HepG2 (cell line): ENCODE measurements around the gene SULT4A1. TPM values are rescaled to one million over a fixed set of nuclear protein-coding genes. Genes with fewer than 3 reads are reported as not detected.

Source experiments
- ATAC-seq: fragments of 200-7000 bp; cut with Tn5 transposase; 3 replicates; pipeline ENCODE4 v1.9.1; 2020; ENCODE audit warnings: mild to moderate bottlenecking, moderate library complexity
- BruUV-seq: library from RNA; stranded (reverse); fragments of 400-500 nt; replicated peaks from 2 replicates; lab custom pipeline; 2021; lab: Mats Ljungman, UMichigan
- CTCF ChIA-PET: fragments of 300-600 bp; formaldehyde crosslinking; extraction: SDS; loops from one replicate; lab custom pipeline; 2021; ENCODE audit warnings: low total read pairs, inconsistent platforms, low intra/inter-chr PET ratio; lab: Yijun Ruan, JAX
- POLR2A ChIA-PET: fragments of 350-600 bp; sonication (Branson Sonifier 250); formaldehyde crosslinking; loops from one replicate; lab custom pipeline; 2020; ENCODE audit warnings: antibody characterized with exemption, inconsistent platforms; lab: Yijun Ruan, JAX
- DNase-seq: peaks from one replicate; pipeline ENCODE4 v3.0.0-alpha.2; 2015; ENCODE audit warnings: low spot score
- FAIRE-seq: peaks from 3 replicates; lab custom pipeline; 2011; peaks lifted over from hg19 to GRCh38; lab: Jason Lieb, UNC
- H2AFZ ChIP-seq: one replicate; pipeline ENCODE4 v1.6.1; 2011; ENCODE audit warnings: low read length, inconsistent platforms
- H3K27ac ChIP-seq: fragments of 300-600 bp; 3 replicates; pipeline ENCODE4 v1.8.0; 2011; ENCODE audit warnings: mixed run types, mild to moderate bottlenecking, mixed read lengths, low read length, inconsistent platforms; ENCODE audit not compliant: insufficient read depth; ENCODE audit errors: extremely low read length
- H3K27me3 ChIP-seq, 2 experiments: fragments of 200-600 bp in 1 of 2; 2 replicates in 1 of 2; 3 replicates in 1 of 2; pipeline versions ENCODE4 v1.6.0 to v1.8.0; 2011; ENCODE audit warnings: low read length in 2 of 2, mild to moderate bottlenecking in 2 of 2, moderate library complexity in 2 of 2, inconsistent platforms in 1 of 2; ENCODE audit not compliant: insufficient read depth in 2 of 2, control insufficient read depth in 1 of 2
- H3K36me3 ChIP-seq, 2 experiments: fragments of 200-600 bp in 1 of 2; replicated peaks in 1 of 2; 2 replicates in 1 of 2; 3 replicates in 1 of 2; pipeline versions ENCODE4 v1.5.1 to v1.8.0; 2011; ENCODE audit warnings: low read length in 2 of 2, inconsistent platforms in 1 of 2; ENCODE audit not compliant: insufficient read depth in 2 of 2, control insufficient read depth in 1 of 2
- H3K4me1 ChIP-seq: 2 replicates; pipeline ENCODE4 v1.5.1; 2012; ENCODE audit warnings: low read length, inconsistent platforms; ENCODE audit not compliant: insufficient read depth
- H3K4me2 ChIP-seq: 2 replicates; pipeline ENCODE4 v1.6.0; 2011; ENCODE audit warnings: low read depth, low read length, inconsistent platforms
- H3K4me3 ChIP-seq, 3 experiments: fragments of 200-600 bp in 1 of 3; sonication (generic), shearing (Covaris generic) in 1 of 3; replicated peaks in 1 of 3; 2 replicates each; pipeline ENCODE4 v1.5.1; 2011 to 2016; ENCODE audit warnings: low read length in 3 of 3, inconsistent platforms in 2 of 3, low read depth in 2 of 3, mild to moderate bottlenecking in 2 of 3, control low read depth in 1 of 3, mixed read lengths in 1 of 3; ENCODE audit not compliant: insufficient read depth in 1 of 3
- H3K79me2 ChIP-seq: one replicate; pipeline ENCODE4 v1.6.1; 2011; ENCODE audit warnings: low read length, inconsistent platforms; ENCODE audit not compliant: insufficient read depth
- H3K9ac ChIP-seq: 2 replicates; pipeline ENCODE4 v1.6.0; 2011; ENCODE audit warnings: mild to moderate bottlenecking, low read depth, low read length, inconsistent platforms; ENCODE audit not compliant: insufficient read depth
- H3K9me3 ChIP-seq: 2 replicates; pipeline ENCODE4 v1.5.1; 2012; ENCODE audit warnings: mild to moderate bottlenecking, low read length
- H4K20me1 ChIP-seq: 2 replicates; pipeline ENCODE4 v1.6.0; 2011; ENCODE audit warnings: inconsistent platforms, mild to moderate bottlenecking, low read length, moderate library complexity; ENCODE audit not compliant: insufficient read depth
- FLYWCH1 ChIP-seq: sonication (generic); formaldehyde crosslinking; IDR thresholded peaks from 2 replicates; pipeline ENCODE4 v1.8.1; 2023; ENCODE audit warnings: mild to moderate bottlenecking, missing genetic modification reagents
- WGBS: methylation state at CpG from one replicate; pipeline ENCODE4 v1.1.6; 2017; ENCODE audit warnings: low lambda C conversion rate; 5-methylcytosine and 5-hydroxymethylcytosine counted together
- in situ Hi-C: cut with HindIII; loops from 2 replicates; pipeline ENCODE4 v1.10.0; 2017; ENCODE audit warnings: low pct_unique_long_range_greater_than_20kb; ENCODE audit not compliant: extremely low pct_ligation_motif_present
- intact Hi-C: fragments of 100-400 bp; cut with micrococcal nuclease; formaldehyde crosslinking; loops from one replicate; pipeline ENCODE4 v1.10.0; 2022; ENCODE audit not compliant: unreplicated experiment
- polyA plus RNA-seq, 8 experiments: library from polyadenylated mRNA; depleted of rRNA in 3 of 8; stranded (reverse) in 7 of 8; unstranded in 1 of 8; fragments of >200 nt; fragmentation: Illumina TruSeq in 4 of 8; extraction: Trizol in 4 of 8; gene quantifications; 2 replicates each; pipeline versions ENCODE4 v1.2.1 to v1.2.3, GENCODE V29; 2011 to 2016; ENCODE audit warnings: low read depth in 4 of 8, missing spikeins in 1 of 8, mixed read lengths in 1 of 8; ENCODE audit not compliant: insufficient read depth in 1 of 8
- total RNA-seq, 5 experiments: library from RNA; depleted of rRNA; stranded (reverse); fragments of >200 nt; fragmentation: Illumina TruSeq; extraction: Trizol; gene quantifications; 2 replicates each; pipeline ENCODE4 v1.2.3, GENCODE V29; 2016; ENCODE audit warnings: low read depth in 1 of 5
- TF ChIP-seq, protein P1 (sequence below): sonication (generic); formaldehyde crosslinking; IDR thresholded peaks from 2 replicates; pipeline ENCODE4 v1.4.0; 2020; ENCODE audit warnings: missing genetic modification reagents
- TF ChIP-seq, protein P2 (sequence below): sonication (generic); formaldehyde crosslinking; IDR thresholded peaks from 2 replicates; pipeline ENCODE4 v1.5.0; 2020; ENCODE audit warnings: mild to moderate bottlenecking, missing genetic modification reagents

SULT4A1 gene
- total and polyA plus RNA-seq, 2 of the 13 experiments (the other 11 are each of a cell fraction or from before 2014, with no cell fraction given) = not detected

GRCh38 chr22:43839781-43840180 is 22.5 kb downstream of the SULT4A1 start:
- in situ Hi-C loops = no loop called here
- H3K4me3 ChIP-seq = no peak overlapping the region
- CTCF ChIA-PET = no interaction called here

More at GRCh38 chr22:43839781-43840180, 22.5 kb downstream of the SULT4A1 start:
- no peak overlapping the region for H3K9ac ChIP-seq
- H3K36me3 ChIP-seq = no peaks in the 10 kb centered on the region
- H3K4me2 ChIP-seq = no peak overlapping the region
- no peaks in the 10 kb centered on the region for H3K9me3 ChIP-seq
- no peaks in the 10 kb centered on the region for H3K4me1 ChIP-seq
- BruUV-seq = no TSS peak
- DNase-seq (no peak), FAIRE-seq (no peak), ATAC-seq (no peak)
- H3K27me3 ChIP-seq = peaks cover 9 to 40% of the 10 kb centered on the region in 2 experiments; a peak in 4 of 5 replicates
- POLR2A ChIA-PET = no interaction called here
- no peak overlapping the region for H2AFZ ChIP-seq
- no peak overlapping the region for H3K27ac ChIP-seq
- WGBS = 28% methylated on average over 8 of the region's 8 CpGs
- no peaks in the 10 kb centered on the region for H4K20me1 ChIP-seq
- TF ChIP-seq FLYWCH1 = no peak
- TF ChIP-seq, protein P1, sequence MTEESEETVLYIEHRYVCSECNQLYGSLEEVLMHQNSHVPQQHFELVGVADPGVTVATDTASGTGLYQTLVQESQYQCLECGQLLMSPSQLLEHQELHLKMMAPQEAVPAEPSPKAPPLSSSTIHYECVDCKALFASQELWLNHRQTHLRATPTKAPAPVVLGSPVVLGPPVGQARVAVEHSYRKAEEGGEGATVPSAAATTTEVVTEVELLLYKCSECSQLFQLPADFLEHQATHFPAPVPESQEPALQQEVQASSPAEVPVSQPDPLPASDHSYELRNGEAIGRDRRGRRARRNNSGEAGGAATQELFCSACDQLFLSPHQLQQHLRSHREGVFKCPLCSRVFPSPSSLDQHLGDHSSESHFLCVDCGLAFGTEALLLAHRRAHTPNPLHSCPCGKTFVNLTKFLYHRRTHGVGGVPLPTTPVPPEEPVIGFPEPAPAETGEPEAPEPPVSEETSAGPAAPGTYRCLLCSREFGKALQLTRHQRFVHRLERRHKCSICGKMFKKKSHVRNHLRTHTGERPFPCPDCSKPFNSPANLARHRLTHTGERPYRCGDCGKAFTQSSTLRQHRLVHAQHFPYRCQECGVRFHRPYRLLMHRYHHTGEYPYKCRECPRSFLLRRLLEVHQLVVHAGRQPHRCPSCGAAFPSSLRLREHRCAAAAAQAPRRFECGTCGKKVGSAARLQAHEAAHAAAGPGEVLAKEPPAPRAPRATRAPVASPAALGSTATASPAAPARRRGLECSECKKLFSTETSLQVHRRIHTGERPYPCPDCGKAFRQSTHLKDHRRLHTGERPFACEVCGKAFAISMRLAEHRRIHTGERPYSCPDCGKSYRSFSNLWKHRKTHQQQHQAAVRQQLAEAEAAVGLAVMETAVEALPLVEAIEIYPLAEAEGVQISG (CRISPR knock-in tag) = no peak
- TF ChIP-seq, protein P2, sequence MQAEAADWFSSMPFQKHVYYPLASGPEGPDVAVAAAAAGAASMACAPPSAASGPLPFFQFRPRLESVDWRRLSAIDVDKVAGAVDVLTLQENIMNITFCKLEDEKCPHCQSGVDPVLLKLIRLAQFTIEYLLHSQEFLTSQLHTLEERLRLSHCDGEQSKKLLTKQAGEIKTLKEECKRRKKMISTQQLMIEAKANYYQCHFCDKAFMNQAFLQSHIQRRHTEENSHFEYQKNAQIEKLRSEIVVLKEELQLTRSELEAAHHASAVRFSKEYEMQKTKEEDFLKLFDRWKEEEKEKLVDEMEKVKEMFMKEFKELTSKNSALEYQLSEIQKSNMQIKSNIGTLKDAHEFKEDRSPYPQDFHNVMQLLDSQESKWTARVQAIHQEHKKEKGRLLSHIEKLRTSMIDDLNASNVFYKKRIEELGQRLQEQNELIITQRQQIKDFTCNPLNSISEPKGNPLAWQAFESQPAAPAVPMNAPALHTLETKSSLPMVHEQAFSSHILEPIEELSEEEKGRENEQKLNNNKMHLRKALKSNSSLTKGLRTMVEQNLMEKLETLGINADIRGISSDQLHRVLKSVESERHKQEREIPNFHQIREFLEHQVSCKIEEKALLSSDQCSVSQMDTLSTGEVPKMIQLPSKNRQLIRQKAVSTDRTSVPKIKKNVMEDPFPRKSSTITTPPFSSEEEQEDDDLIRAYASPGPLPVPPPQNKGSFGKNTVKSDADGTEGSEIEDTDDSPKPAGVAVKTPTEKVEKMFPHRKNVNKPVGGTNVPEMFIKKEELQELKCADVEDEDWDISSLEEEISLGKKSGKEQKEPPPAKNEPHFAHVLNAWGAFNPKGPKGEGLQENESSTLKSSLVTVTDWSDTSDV (CRISPR knock-in tag) = no peak
- H3K79me2 ChIP-seq = no peaks in the 10 kb centered on the region
- intact Hi-C loops = no loop called here
